GM12892 (cell line): Measurements from ENCODE around the gene PPCS. TPM values are rescaled to one million over a fixed set of nuclear protein-coding genes. Genes with fewer than 3 reads are reported as not detected.

Experiments used
- DNase-seq: peaks from one replicate; pipeline ENCODE4 v3.0.0; 2011; ENCODE audit not compliant: insufficient read length
- FAIRE-seq: peaks from 2 replicates; lab custom pipeline; 2011; peaks lifted over from hg19 to GRCh38; lab: Jason Lieb, UNC
- POLR2A ChIP-seq: IDR thresholded peaks from 2 replicates; pipeline ENCODE4 v1.6.1; 2011; ENCODE audit warnings: low read depth, low read length, control low read depth
- POLR2AphosphoS5 ChIP-seq: IDR thresholded peaks from 2 replicates; pipeline ENCODE4 v1.6.1; 2011; ENCODE audit warnings: low read depth, low read length, control low read depth
- TAF1 ChIP-seq: IDR thresholded peaks from 2 replicates; pipeline ENCODE4 v1.6.1; 2011; ENCODE audit warnings: low read depth, mild to moderate bottlenecking, control low read depth, low read length, borderline replicate concordance
- polyA plus RNA-seq: library from polyadenylated mRNA; unstranded; fragments of >200 nt; gene quantifications from one replicate; pipeline ENCODE4 v1.2.1, GENCODE V29; 2012; ENCODE audit warnings: missing spikeins, inconsistent platforms; ENCODE audit not compliant: missing spikeins

PPCS gene
- polyA plus RNA-seq = 70.9 TPM

- FAIRE-seq (peak; percentile 98), DNase-seq (peak; percentile 82)
- peak; percentile 92 for TF ChIP-seq POLR2AphosphoS5
- peak; percentile 77 for TF ChIP-seq TAF1
- peak; percentile 92 for TF ChIP-seq POLR2A
Measured at GRCh38 chr1:42456010-42456753, at the start of gene PPCS, which contains the start of gene ZMYND12. PPCS (plus strand) TSS chr1:42456543; CDS start chr1:42456566, 23 bp downstream. ZMYND12 (minus strand) TSS chr1:42456022; CDS start chr1:42455997, 25 bp downstream.

DNA sequence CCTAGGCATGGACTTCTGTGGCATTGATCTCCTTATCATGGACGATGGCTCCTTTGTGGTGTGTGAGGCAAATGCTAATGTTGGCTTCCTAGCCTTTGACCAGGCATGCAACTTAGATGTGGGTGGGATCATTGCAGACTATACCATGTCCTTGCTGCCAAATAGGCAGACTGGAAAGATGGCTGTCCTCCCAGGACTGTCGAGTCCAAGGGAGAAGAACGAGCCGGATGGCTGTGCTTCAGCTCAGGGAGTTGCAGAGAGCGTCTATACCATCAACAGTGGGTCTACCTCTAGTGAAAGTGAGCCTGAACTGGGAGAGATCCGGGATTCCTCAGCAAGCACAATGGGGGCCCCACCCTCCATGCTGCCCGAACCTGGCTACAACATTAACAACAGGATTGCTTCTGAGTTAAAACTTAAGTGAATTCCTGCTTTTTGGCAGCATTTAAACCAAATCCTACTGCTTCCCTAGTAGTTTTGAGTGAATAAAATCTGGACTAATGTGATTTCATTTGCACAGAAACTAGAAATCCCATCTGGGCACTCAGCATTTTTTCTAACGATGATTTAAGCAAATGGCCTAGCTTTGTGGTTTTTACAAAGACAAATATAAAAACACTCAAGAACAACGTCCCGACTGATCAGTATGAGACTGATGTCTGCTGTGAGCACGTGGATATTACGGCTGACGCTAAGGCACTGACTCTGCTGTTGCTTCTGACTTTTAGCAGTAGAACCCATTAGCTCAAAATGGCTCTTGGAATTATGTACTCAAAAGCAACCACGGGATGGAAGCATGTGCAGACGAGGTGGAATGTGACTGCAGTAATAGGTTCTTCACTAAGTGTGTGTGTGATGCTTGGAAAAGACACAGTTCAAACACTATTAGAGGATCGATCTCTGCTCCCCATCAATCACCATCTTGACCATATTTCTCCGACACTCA is 41.5 kb upstream of the PPCS start:
- DNase-seq (no peak), FAIRE-seq (no peak)
- TF ChIP-seq TAF1 (no peak), POLR2AphosphoS5 (no peak), POLR2A (no peak)

DNA sequence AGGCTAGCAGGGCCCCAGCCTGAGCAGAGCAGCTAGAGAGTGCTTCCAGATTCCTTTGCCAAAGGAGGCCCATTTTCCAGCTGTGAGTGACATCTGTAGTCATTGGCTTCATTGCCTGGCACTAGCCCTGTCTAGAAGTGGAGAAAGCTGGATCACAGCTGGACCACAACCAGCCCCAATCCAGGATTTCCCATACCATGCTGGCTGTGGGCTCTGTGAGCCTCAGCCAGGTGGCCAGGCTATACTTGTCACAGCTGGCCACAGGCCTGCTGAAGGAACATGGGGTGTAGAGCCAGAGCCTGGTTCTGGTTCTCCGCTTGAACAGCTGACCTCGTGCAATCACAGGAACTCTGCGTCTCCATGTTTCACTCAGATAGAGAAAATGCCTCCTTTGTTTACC is 39.2 kb upstream of the PPCS start:
- TF ChIP-seq POLR2AphosphoS5 (no peak), POLR2A (no peak), TAF1 (no peak)
- DNase-seq = no peak
- FAIRE-seq = no peak

- DNase-seq = no peak
- FAIRE-seq = no peak
- no peak for TF ChIP-seq POLR2AphosphoS5
- TF ChIP-seq TAF1 = no peak
- no peak for TF ChIP-seq POLR2A
Measured at GRCh38 chr1:42418516-42418915, 37.8 kb upstream of the PPCS start.

DNA sequence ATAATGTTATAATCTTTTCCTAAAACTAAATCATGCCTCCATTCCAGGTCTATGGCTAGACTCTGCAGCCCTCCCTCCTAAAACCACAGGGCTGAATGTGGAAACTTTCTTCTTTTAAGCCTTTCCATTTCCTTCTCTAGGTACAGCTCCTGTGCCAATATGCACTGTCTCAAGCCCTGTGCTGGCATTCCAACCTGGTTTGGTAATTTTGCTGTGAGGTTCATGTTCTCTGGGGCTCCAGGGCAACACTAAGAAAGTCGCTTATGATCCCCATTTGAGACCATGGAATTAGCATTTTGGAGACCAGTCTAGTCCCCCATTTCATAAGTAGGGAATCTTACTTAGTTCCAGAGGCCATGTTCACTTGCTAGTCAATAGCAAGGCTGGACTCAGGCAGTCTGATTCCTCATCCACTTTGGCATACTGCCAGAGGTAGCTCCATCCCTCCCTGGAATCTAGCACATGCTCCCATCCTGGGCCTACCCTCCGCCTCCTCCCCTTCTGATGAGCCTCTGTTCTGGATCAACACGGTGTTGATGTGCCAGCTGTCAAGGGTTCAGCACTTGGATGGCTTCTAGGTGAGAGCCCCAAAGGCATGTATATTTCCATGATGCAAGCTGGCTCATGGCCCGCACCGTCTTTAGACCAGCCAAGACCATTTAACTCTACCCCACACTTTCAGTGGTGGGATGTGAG is 37.1 kb upstream of the PPCS start:
- no peak for FAIRE-seq
- DNase-seq = no peak
- TF ChIP-seq POLR2AphosphoS5 (no peak), POLR2A (no peak), TAF1 (no peak)

GRCh38 chr1:42420121-42420520 is 36.2 kb upstream of the PPCS start:
- DNase-seq (no peak), FAIRE-seq (no peak)

GRCh38 chr1:42420911-42421585 is 35.3 kb upstream of the PPCS start:
- no peak for TF ChIP-seq TAF1
- no peak for TF ChIP-seq POLR2AphosphoS5
- no peak for TF ChIP-seq POLR2A
- FAIRE-seq = no peak
- DNase-seq = no peak

More at GRCh38 chr1:42420121-42420520, 36.2 kb upstream of the PPCS start:
- TF ChIP-seq POLR2AphosphoS5 = no peak
- no peak for TF ChIP-seq POLR2A
- TF ChIP-seq TAF1 = no peak

DNA sequence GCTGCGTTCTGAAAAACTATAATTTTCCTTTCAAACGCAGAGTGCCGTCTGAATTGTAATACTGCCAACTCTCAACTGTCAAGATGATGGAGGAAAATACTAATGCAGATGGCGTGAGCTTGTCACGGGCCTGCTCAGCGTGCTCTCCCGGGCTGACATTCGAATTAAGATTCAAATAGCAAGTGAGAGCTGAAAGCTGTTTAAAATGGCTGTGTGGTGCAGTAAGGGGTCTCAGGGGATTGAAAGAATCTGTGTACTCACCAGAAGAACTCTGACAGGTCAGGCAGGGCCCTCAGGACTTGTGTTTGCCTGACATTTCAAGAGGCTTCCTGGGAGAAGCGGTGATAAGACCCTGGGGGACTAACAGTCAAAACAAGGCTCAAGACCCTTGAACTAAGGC is 33.6 kb upstream of the PPCS start:
- TF ChIP-seq POLR2AphosphoS5 = no peak
- TF ChIP-seq POLR2A = no peak
- TF ChIP-seq TAF1 = no peak
- FAIRE-seq = no peak
- no peak for DNase-seq

DNA sequence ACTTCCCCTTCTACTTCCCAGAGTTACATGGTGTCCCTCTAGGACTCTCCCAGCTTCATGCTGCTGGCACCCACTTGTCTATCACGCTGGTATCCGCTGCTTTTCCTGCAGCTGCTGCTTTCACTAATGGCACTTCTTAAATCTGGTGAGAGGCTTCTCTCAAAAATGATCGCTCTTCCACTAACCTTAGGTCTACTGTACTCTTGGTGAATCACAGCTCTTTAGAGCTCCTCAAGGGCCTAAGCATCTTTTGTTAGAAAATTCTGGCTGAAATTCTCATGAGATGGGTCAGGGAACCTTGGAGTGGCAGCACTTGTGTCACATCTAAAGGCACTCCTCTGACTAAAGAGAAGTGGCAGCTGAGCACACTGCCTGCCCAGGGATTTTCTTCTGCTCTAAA is 32.7 kb upstream of the PPCS start:
- DNase-seq = no peak
- no peak for TF ChIP-seq TAF1
- no peak for FAIRE-seq

DNA sequence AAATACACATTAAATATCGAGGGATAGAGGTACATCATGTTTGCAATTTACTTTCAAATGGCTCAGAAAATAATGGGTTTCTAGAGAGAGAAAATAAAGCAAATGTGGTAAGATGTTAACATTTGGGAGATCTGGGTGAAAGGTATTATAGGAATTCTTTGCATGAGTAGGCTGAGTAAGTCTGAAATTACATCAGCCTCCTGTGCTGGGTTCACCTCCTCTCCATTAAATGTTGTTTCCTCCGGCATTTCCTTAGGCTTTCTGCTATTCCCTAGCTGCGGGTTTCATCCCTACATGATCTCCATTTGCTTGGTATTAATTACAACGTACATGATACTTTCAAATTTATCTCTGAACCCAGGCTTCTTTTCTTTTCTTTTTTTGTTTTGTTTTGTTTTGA is 32.1 kb upstream of the PPCS start:
- TF ChIP-seq POLR2AphosphoS5 (no peak), TAF1 (no peak), POLR2A (no peak)
- DNase-seq (no peak), FAIRE-seq (no peak)
